ENCODE results near the gene RNU7-1. TPM values are rescaled to one million over a fixed set of nuclear protein-coding genes. Genes with fewer than 3 reads are reported as not detected.

Gene RNU7-1
- polyA plus RNA-seq, 3 donors, result not detected

- no peak for DNase-seq (ENCODE audit: extremely low read depth in 1 of 11, low read depth in 9 of 11, low spot score in 4 of 11)
These were observed 28.4 kb upstream of the RNU7-1 start for GRCh38 chr12:6914947-6915788.

- no peak for DNase-seq (ENCODE audit: extremely low read depth in 1 of 11, low read depth in 9 of 11, low spot score in 4 of 11)
These were observed 27.8 kb upstream of the RNU7-1 start for GRCh38 chr12:6915789-6916285.

- no peak for DNase-seq (ENCODE audit: extremely low read depth in 1 of 11, low read depth in 9 of 11, low spot score in 4 of 11)
These were observed 27.0 kb upstream of the RNU7-1 start for GRCh38 chr12:6916426-6917200.

- no peak for DNase-seq (ENCODE audit: extremely low read depth in 1 of 11, low read depth in 9 of 11, low spot score in 4 of 11)
These were observed 26.0 kb upstream of the RNU7-1 start for GRCh38 chr12:6917491-6918231.

- DNase-seq (ENCODE audit: extremely low read depth in 1 of 11, low read depth in 9 of 11, low spot score in 4 of 11), result no peak
These were observed 24.0 kb upstream of the RNU7-1 start for GRCh38 chr12:6919588-6919987.

- DNase-seq (ENCODE audit: extremely low read depth in 1 of 11, low read depth in 9 of 11, low spot score in 4 of 11), result no peak
These were observed 22.1 kb upstream of the RNU7-1 start for GRCh38 chr12:6921539-6921938.

GRCh38 chr12:6921996-6922946, 21.3 kb upstream of the RNU7-1 start:
- no peak for DNase-seq (ENCODE audit: extremely low read depth in 1 of 11, low read depth in 9 of 11, low spot score in 4 of 11)

GRCh38 chr12:6923003-6923732, 20.4 kb upstream of the RNU7-1 start:
- no peak for DNase-seq (ENCODE audit: extremely low read depth in 1 of 11, low read depth in 9 of 11, low spot score in 4 of 11)

GRCh38 chr12:6923851-6924250, 19.8 kb upstream of the RNU7-1 start:
- DNase-seq (ENCODE audit: extremely low read depth in 1 of 11, low read depth in 9 of 11, low spot score in 4 of 11), result no peak

GRCh38 chr12:6925239-6925539, 18.4 kb upstream of the RNU7-1 start:
- no peak for DNase-seq (ENCODE audit: extremely low read depth in 1 of 11, low read depth in 9 of 11, low spot score in 4 of 11)

- peak in 1 of 11 donors; percentile 62 for DNase-seq (ENCODE audit: extremely low read depth in 1 of 11, low read depth in 9 of 11, low spot score in 4 of 11)
These were observed 17.9 kb upstream of the RNU7-1 start for GRCh38 chr12:6925540-6926279.

- DNase-seq (ENCODE audit: extremely low read depth in 1 of 11, low read depth in 9 of 11, low spot score in 4 of 11), result peak in 9 of 11 donors; percentile 79 to 89 (median 86)
These were observed 16.1 kb upstream of the RNU7-1 start, which contains the start of gene ATN1 for GRCh38 chr12:6927379-6928021. TSS of gene ATN1 (plus strand) at chr12:6927959. CDS start at chr12:6934002, 6,043 bp downstream.

GRCh38 chr12:6928022-6928702, 15.5 kb upstream of the RNU7-1 start:
- DNase-seq (ENCODE audit: extremely low read depth in 1 of 11, low read depth in 9 of 11, low spot score in 4 of 11), result no peak

GRCh38 chr12:6928703-6929407, 14.8 kb upstream of the RNU7-1 start:
- no peak for DNase-seq (ENCODE audit: extremely low read depth in 1 of 11, low read depth in 9 of 11, low spot score in 4 of 11)
